Measurements from ENCODE around the gene TRMT61A.

- TF ChIP-seq EZH2 (IDR thresholded peaks at IDR 0.05; ENCODE audit: insufficient read depth, poor library complexity, severe bottlenecking) = no peak
- no peak for TF ChIP-seq EZH2phosphoT487 (IDR thresholded peaks at IDR 0.05; ENCODE audit: insufficient read depth, low read depth)
Measured at GRCh38 chr14:103545915-103546651, 17.1 kb downstream of the TRMT61A start.
